Islet of Langerhans (tissue), 1 donor: Measurements from ENCODE around the gene ADRB1.

ENCODE experiments used
- FAIRE-seq: peaks from one replicate; lab custom pipeline; 2011; peaks lifted over from hg19 to GRCh38; lab: Jason Lieb, UNC

Gene ADRB1

GRCh38 chr10:114057855-114058254 lies 14.2 kb downstream of the ADRB1 start:
- FAIRE-seq = no peak

GRCh38 chr10:114058297-114058696 lies 14.6 kb downstream of the ADRB1 start:
- peak; percentile 47 for FAIRE-seq

GRCh38 chr10:114059561-114059960 lies 15.9 kb downstream of the ADRB1 start:
- FAIRE-seq = no peak

- FAIRE-seq = no peak
These were observed 16.8 kb downstream of the ADRB1 start for GRCh38 chr10:114060456-114060855.

GRCh38 chr10:114061148-114061547 lies 17.5 kb downstream of the ADRB1 start:
- no peak for FAIRE-seq

GRCh38 chr10:114061789-114062188 lies 18.1 kb downstream of the ADRB1 start:
- no peak for FAIRE-seq

- peak; percentile 17 for FAIRE-seq
These were observed 20.7 kb downstream of the ADRB1 start for GRCh38 chr10:114064151-114065048.

GRCh38 chr10:114065049-114065435 lies 21.4 kb downstream of the ADRB1 start:
- FAIRE-seq = no peak

- FAIRE-seq = no peak
These were observed 24.5 kb downstream of the ADRB1 start for GRCh38 chr10:114068054-114068707.

- no peak for FAIRE-seq
These were observed 27.0 kb downstream of the ADRB1 start for GRCh38 chr10:114070710-114071109.

GRCh38 chr10:114071178-114071577 lies 27.5 kb downstream of the ADRB1 start:
- FAIRE-seq = no peak

GRCh38 chr10:114073395-114074186 lies 29.9 kb downstream of the ADRB1 start:
- no peak for FAIRE-seq

- no peak for FAIRE-seq
These were observed 31.4 kb downstream of the ADRB1 start for GRCh38 chr10:114075093-114075492.

- FAIRE-seq = no peak
These were observed 33.7 kb downstream of the ADRB1 start for GRCh38 chr10:114077347-114077746.

- FAIRE-seq = no peak
These were observed 34.2 kb downstream of the ADRB1 start for GRCh38 chr10:114077815-114078219.

- FAIRE-seq = no peak
These were observed 34.7 kb downstream of the ADRB1 start for GRCh38 chr10:114078346-114078745.

- no peak for FAIRE-seq
These were observed 35.8 kb downstream of the ADRB1 start for GRCh38 chr10:114079421-114079820.

GRCh38 chr10:114081911-114082583 lies 38.4 kb downstream of the ADRB1 start:
- no peak for FAIRE-seq

GRCh38 chr10:114083040-114083439 lies 39.4 kb downstream of the ADRB1 start:
- FAIRE-seq = no peak

- no peak for FAIRE-seq
These were observed 40.5 kb downstream of the ADRB1 start for GRCh38 chr10:114084215-114084614.

- FAIRE-seq = no peak
These were observed 43.6 kb downstream of the ADRB1 start for GRCh38 chr10:114087255-114087654.

- FAIRE-seq = no peak
These were observed 44.0 kb downstream of the ADRB1 start for GRCh38 chr10:114087655-114088054.
